Epithelial cell of esophagus (primary cell): ENCODE results near the gene CAMK1D.

Experiments used
- DNase-seq: peaks from one replicate; pipeline ENCODE4 v3.0.0; 2010; ENCODE audit warnings: low read depth
- H3K4me3 ChIP-seq: 2 replicates; pipeline ENCODE4 v1.5.1; 2011; ENCODE audit warnings: mild to moderate bottlenecking, low read length, control low read depth
- TF ChIP-seq, protein P1 (sequence below): IDR thresholded peaks from 2 replicates; pipeline ENCODE4 v1.5.1; 2011; ENCODE audit warnings: low read depth, mild to moderate bottlenecking, low read length, control low read depth, inconsistent platforms; ENCODE audit not compliant: insufficient read depth; ENCODE audit errors: missing control alignments

CAMK1D gene

DNA sequence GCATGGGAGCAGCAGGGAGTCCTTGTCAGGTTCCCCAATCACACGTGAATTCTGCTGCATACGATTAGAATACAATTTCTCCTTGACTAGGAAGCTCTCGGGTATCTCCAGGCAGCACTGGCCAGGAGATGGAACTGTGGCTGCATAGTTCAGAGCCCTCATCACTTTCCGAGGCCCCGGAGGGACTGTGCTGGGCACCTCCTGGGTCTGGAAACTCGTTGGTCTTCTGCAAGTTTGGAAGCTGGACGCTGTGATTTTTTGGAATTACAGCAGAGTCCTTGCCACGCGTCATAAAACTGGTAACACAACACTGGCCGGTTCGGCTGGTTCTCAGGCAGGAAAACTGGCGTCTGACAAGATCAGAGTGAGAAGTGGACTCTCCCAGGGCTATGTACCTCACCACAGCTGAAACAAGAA, 436.1 kb downstream of the CAMK1D start:
- DNase-seq = peak; percentile 77
- TF ChIP-seq, protein P1, sequence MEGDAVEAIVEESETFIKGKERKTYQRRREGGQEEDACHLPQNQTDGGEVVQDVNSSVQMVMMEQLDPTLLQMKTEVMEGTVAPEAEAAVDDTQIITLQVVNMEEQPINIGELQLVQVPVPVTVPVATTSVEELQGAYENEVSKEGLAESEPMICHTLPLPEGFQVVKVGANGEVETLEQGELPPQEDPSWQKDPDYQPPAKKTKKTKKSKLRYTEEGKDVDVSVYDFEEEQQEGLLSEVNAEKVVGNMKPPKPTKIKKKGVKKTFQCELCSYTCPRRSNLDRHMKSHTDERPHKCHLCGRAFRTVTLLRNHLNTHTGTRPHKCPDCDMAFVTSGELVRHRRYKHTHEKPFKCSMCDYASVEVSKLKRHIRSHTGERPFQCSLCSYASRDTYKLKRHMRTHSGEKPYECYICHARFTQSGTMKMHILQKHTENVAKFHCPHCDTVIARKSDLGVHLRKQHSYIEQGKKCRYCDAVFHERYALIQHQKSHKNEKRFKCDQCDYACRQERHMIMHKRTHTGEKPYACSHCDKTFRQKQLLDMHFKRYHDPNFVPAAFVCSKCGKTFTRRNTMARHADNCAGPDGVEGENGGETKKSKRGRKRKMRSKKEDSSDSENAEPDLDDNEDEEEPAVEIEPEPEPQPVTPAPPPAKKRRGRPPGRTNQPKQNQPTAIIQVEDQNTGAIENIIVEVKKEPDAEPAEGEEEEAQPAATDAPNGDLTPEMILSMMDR = no peak
- no peak overlapping the region for H3K4me3 ChIP-seq

DNA sequence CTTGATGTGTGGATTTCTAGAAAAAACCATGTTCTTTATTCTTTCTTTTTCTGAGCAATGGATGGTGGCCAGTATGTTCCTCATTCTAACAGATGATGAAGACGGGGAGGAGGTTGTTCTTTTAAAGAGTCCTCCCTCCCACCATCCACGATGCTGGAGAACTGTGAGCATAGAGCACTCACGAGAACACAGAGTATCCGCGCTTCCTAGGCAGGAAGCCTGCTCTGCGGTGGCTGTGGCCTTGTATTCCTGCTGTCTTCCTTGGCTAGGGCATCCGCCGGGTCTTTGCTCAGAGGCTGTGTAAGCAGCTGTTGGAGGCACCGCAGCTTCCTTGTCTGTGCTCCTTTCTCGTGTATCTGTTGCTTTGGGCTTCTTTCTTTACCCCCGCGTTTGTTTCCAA, 437.9 kb downstream of the CAMK1D start:
- H3K4me3 ChIP-seq = no peak overlapping the region
- TF ChIP-seq, protein P1 = no peak
- DNase-seq = no peak

DNA sequence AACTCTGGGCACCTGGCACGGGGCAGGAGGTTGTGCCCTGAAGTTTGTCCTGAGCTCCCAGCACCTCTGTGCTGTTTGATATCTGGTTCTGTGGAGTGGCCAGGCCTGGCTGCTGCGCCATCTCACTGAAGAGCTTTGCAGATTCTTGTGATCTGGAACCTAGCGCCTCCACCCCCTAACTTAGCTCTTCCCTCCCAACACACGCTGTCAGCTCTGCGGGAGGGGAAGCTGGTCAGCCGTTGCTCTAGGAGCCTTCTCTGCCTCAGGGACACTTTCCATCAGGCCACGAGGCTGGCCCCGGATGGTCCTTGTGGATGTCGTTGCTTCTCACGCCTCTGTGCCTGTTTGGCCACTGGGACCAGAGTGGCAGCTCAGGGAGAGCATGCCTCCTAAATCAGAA, 438.9 kb downstream of the CAMK1D start:
- TF ChIP-seq, protein P1 = no peak
- DNase-seq = no peak
- no peak overlapping the region for H3K4me3 ChIP-seq

DNA sequence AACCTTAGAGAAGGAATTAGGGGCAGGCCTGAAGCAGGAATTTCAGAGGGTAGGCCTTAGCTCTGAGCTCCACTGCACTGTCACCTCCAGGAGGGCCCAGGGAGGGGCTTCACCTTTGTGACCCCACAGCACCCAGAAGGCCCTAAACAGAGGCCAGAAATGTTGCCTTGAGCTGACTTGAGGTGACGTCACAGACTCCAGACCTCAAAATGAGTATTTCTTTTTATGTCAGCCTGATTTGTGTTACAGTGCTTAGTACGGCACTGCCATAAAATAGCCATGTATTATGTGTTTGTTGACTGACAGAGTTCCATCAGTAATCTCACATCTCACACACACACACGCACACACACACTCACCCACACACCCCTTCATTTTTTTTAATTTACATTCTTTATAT, 440.9 kb downstream of the CAMK1D start:
- TF ChIP-seq, protein P1 = no peak
- DNase-seq = no peak
- no peak overlapping the region for H3K4me3 ChIP-seq

DNA sequence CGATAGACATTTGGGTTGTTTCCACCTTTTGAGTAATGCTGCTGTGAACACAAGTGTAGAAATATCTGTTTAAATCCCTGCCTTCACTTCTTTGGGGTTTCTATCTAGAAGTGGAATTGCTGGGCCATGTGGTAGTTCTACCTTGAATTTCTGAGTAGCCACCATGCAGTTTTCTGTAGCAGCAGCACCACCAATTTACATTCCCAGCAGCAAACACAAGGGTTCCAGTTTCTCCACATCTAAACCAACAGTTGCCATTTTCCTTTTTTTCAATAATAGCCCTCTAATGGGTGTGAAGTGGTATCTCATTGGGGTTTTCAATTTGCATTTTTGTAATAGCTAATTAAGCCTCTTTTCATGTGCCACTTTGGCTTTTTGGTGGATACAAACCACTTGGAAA, 442.4 kb downstream of the CAMK1D start:
- TF ChIP-seq, protein P1 = no peak
- no peak for DNase-seq
- no peak overlapping the region for H3K4me3 ChIP-seq

DNA sequence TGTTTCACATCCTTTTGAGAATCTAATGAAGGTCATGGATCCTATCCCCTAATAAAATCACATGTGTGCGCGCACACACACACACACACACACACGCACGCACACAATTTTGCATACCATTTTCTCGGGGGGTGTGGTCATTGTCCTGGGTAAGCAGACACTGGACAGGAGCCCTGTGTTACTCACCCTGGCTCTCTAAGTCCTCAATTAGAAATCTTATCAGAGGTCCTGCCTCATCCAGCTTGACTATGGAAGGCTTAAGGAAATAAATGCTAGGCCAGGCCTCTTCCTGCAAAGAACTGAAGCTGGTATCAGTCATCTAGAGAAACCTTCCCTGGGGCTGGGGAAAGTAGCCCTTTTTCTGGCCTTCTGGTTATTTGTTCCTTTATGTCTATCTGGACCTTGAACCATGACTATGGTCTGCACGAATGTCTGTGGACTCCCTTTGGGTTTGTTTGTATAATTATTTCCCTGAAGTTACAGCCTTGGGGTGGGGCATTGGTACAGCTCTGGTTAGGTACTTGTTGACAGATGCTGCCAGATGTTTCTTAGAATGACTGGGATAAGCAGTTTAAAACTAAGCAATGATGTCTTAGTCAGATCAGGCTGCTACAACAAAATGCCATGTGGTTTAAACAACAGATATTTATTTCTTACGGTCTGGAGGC, 443.7 kb downstream of the CAMK1D start:
- TF ChIP-seq, protein P1 = no peak
- H3K4me3 ChIP-seq = no peak overlapping the region

More for the DNA sequence above, 443.7 kb downstream of the CAMK1D start:
- no peak for DNase-seq
